HL-60/S4 (cell line): ENCODE measurements around the gene CC2D1B.
"Not testable (repeated sequence)": the region's sequence is repeated elsewhere in the genome, so short reads cannot be mapped to it uniquely, and the experiment has no call there.

ENCODE experiments used
- in situ Hi-C: fragments of 300-500 bp; cut with MboI; formaldehyde crosslinking; loops from 2 replicates; pipeline ENCODE4 v1.14.3; 2022; ENCODE audit warnings: low sequenced_read_pairs

The CC2D1B gene, protein sequence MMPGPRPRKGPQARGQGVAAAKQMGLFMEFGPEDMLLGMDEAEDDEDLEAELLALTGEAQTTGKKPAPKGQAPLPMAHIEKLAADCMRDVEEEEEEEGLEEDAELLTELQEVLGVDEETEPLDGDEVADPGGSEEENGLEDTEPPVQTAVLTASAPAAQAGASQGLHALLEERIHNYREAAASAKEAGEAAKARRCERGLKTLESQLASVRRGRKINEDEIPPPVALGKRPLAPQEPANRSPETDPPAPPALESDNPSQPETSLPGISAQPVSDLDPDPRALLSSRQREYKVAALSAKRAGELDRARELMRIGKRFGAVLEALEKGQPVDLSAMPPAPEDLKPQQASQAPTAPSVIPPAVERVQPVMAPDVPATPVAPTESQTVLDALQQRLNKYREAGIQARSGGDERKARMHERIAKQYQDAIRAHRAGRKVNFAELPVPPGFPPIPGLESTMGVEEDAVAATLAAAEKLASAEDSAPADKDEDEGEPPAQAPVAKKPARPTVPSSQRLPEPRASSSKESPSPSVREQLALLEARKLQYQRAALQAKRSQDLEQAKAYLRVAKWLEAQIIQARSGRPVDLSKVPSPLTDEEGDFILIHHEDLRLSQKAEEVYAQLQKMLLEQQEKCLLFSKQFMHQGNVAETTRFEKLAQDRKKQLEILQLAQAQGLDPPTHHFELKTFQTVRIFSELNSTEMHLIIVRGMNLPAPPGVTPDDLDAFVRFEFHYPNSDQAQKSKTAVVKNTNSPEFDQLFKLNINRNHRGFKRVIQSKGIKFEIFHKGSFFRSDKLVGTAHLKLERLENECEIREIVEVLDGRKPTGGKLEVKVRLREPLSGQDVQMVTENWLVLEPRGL

GRCh38 chr1:52365746-52366516 lies at the start of gene CC2D1B:
Gene CC2D1B, minus strand, starts transcription at chr1:52366205. Its CDS starts 1,585 bp downstream, at chr1:52364620.
- in situ Hi-C loops = no loop called here

DNA sequence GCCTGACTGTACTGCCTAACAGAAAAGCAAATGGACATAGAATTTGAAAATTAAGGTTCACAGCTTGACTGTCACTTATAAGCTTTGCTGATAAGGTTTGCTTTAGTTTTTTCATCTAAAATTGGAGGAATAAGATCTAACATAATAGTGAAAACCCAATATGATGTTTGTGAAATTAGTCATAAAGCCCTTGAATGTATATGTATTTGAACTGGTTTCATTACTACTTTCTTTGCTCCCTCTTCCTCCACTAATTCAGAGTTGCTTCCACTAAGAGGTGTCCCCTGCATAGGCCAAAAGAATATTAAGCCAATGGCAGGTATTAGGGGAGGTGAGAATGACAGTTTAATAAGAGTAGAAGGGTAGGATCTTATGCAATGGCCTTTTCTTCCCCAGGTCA lies 48.9 kb upstream of the CC2D1B start:
- in situ Hi-C loops = loop anchor here (10.0 kb wide), 1 partner anchor 270 kb away; no protein-coding TSS in a partner anchor

- in situ Hi-C loops = loop anchor here (10.0 kb wide), 1 partner anchor 271 kb away; no protein-coding TSS in a partner anchor
These were observed 47.5 kb upstream of the CC2D1B start for GRCh38 chr1:52413410-52413989.

- in situ Hi-C loops = no loop called here
These were observed 39.0 kb upstream of the CC2D1B start for GRCh38 chr1:52404975-52405338.

- in situ Hi-C loops = no loop called here
These were observed 38.3 kb upstream of the CC2D1B start, which contains the start of the genes ORC1 and PRPF38A for GRCh38 chr1:52404116-52404974. Gene ORC1, minus strand, starts transcription at chr1:52404423. Its CDS starts 2,200 bp downstream, at chr1:52402223. Gene PRPF38A, plus strand, starts transcription at chr1:52404602. Its CDS starts 148 bp downstream, at chr1:52404750.

DNA sequence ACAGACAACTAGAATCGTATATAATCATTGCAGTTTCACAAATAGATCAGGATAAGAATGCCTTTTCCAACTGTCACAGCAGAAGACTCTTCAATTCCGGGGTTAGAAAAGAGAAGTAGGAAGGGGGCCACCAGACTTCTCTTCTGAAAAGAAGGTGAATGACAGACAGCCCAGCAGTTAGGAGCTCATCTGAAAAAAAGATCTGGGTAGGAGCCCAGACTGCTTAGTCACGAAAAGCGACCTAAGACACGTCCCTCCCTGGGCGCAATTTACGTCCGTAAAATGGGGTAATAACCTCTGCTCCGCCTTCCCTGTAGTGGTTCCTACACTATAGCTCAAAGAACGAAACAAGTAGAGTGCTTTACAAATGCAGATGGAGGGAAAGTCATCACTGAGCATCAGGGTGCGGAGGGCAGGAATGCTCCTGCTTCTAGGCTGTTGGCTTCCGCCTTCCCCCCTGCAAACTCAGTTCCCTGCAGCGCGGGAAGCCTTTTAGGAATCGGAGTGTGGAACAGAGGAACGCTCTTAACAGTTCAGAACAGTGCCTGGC lies 37.6 kb upstream of the CC2D1B start:
- in situ Hi-C loops = no loop called here

DNA sequence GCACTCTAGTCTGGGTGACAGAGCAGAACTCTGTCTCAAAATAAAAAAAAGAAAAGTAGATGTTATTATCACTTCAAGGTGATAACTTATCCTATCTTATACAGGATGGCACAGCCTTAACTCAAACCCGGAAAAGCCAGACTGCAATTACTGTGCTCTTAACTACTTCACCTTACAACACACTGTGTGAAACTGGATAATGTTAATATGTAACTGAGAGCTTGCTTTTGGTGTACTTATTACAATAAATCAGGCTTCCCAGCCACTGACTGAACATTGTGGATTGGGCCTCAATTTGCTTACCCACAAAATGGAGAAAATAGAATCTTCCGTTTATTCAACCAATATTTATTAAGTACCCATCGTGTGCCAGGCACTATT lies 36.8 kb upstream of the CC2D1B start:
- in situ Hi-C loops = no loop called here

DNA sequence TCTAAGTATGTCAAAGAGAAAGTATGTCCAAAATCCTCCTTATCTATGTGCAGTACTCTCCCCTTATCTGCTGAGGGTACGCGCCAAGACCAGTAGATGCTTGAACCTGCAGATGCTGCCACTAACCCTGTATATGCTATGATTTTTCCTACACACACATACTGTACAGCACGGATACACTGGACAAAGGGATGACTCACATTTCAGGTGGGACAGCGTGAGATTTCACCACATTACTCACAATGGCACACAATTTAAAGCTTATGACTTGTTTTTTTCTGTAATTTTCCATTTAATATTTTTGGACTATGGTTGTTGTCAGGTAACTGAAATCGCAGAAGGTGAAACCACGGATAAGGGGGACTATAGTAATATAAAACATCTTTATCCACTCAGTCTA lies 34.1 kb upstream of the CC2D1B start:
- in situ Hi-C loops = no loop called here

DNA sequence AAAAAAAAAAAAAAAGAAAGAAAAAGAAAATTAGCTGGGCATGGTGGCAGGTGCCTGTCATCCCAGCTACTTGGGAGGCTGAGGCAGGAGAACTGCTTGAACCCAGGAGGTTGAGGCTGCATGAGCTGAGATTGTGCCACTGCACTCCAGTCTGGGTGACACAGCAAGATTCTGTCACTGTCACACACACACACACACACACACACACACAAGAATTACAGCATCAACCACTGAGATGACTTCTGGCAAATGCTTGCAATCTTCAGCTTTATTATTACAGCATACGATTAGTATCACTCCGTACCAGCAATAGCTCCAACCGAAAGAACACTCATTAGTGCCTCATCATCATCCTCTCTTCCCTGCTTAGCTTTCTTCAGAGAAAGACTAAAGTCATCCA lies 33.6 kb upstream of the CC2D1B start:
- in situ Hi-C loops = no loop called here

- in situ Hi-C loops = no loop called here
These were observed 27.2 kb upstream of the CC2D1B start for GRCh38 chr1:52393174-52393573.

DNA sequence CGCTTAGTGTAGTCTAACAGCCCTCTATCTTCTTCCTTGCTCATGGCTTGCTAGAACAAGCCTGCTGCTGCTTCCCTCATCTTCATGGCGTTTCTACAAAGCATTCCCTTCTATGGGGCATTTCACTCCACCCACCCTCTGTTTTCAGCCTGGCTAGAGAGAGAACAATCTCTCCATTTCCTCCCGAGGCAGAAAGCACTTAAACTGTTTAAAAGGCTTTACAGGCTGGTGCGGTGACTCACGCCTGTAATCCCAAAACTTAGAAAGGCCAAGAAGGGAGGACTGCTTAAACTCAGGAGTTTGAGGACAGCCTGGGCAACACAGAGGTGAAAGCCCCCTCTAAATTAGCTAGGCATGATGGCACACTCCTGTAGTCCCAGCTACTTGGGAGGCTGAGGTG lies 20.5 kb upstream of the CC2D1B start:
- in situ Hi-C loops = no loop called here

DNA sequence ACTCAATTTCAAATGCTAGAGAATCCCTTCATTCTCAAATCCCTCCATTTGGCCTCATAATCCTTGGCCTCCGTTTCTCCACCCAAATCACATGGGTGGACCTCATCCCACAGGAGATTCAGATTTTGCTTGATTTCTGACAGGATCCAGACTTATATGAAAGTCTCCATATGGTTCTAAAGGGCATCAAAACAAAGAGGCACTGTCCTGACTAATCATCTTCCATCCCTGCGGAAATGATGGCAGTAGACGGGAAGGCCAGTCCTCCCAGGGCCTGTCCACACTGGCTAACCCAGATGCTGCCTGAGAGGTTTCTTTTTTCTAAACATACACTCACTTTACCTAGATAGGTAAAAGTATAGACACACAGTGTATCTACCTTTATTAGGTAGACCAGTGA lies 19.4 kb upstream of the CC2D1B start:
- in situ Hi-C loops = no loop called here

DNA sequence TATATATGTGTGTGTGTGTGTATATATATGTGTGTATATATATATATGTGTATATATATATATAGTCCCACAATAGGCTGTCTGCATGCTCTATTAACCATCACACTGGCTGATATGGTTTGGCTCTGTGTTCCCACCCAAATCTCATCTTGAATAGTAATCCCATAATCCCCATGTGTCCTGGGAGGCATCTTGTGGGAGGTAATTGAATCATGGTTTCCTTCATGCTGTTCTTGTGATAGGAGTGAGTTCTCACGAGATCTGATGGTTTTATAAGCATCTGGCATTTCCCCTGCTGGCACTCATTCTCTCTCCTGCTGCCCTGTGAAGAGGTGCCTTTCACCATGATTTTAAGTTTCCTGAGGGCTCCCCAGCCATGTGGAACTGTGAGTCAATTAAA lies 3.8 kb upstream of the CC2D1B start:
- in situ Hi-C loops = not testable (repeated sequence)

- in situ Hi-C loops = no loop called here
These were observed 2.6 kb upstream of the CC2D1B start for GRCh38 chr1:52368383-52369172.

- in situ Hi-C loops = no loop called here
These were observed 1.3 kb upstream of the CC2D1B start for GRCh38 chr1:52367272-52367671.

- in situ Hi-C loops = no loop called here
These were observed 467 bp upstream of the CC2D1B start for GRCh38 chr1:52366517-52366827.

GRCh38 chr1:52365071-52365745 lies 797 bp downstream of the CC2D1B start:
- in situ Hi-C loops = no loop called here

GRCh38 chr1:52364235-52364839 lies 1.7 kb downstream of the CC2D1B start:
- in situ Hi-C loops = no loop called here
